Erythroblast (primary cell): ENCODE results near the gene ANKDD1B.

ENCODE experiments used
- GATA1 ChIP-seq: IDR thresholded peaks from 2 replicates; pipeline ENCODE4 v1.6.1; 2011; ENCODE audit warnings: low read depth, mild to moderate bottlenecking, control low read depth, low read length, moderate library complexity
- POLR2A ChIP-seq: IDR thresholded peaks from 2 replicates; pipeline ENCODE4 v1.6.1; 2011; ENCODE audit warnings: mild to moderate bottlenecking, low read length

GRCh38 chr5:75672616-75673015 lies 61.4 kb downstream of the ANKDD1B start:
- TF ChIP-seq POLR2A: no peak
- TF ChIP-seq GATA1: no peak
